KMS-11 (cell line): ENCODE results near the gene ASRGL1.

Experiments
- H2AFZ ChIP-seq: fragments of 200-600 bp; sonication (generic); 2 replicates; pipeline ENCODE4 v1.6.1; 2016; ENCODE audit warnings: antibody characterized with exemption, mixed run types, low read depth
- H3K27ac ChIP-seq: fragments of 200-600 bp; sonication (generic); 2 replicates; pipeline ENCODE4 v1.6.1; 2016; ENCODE audit warnings: mild to moderate bottlenecking, mixed run types
- H3K27me3 ChIP-seq: fragments of 200-600 bp; sonication (generic); 2 replicates; pipeline ENCODE4 v1.6.1; 2017; ENCODE audit warnings: mild to moderate bottlenecking, low read depth, mixed run types, moderate library complexity; ENCODE audit not compliant: insufficient read depth
- H3K36me3 ChIP-seq: fragments of 200-600 bp; sonication (generic); 2 replicates; pipeline ENCODE4 v1.6.1; 2017; ENCODE audit warnings: mild to moderate bottlenecking, mixed run types; ENCODE audit not compliant: insufficient read depth
- H3K4me1 ChIP-seq: fragments of 200-600 bp; sonication (generic); 2 replicates; pipeline ENCODE4 v1.6.1; 2016; ENCODE audit warnings: mild to moderate bottlenecking, low read depth, mixed run types; ENCODE audit not compliant: poor library complexity, severe bottlenecking
- H3K4me2 ChIP-seq: fragments of 200-600 bp; sonication (generic); 2 replicates; pipeline ENCODE4 v1.7.0; 2016; ENCODE audit warnings: mild to moderate bottlenecking, mixed run types
- H3K4me3 ChIP-seq: fragments of 200-600 bp; sonication (generic); IDR thresholded peaks from 2 replicates; pipeline ENCODE4 v1.6.1; 2017; ENCODE audit warnings: low read depth, low read length, mixed read lengths; ENCODE audit not compliant: insufficient read depth
- H3K79me2 ChIP-seq: fragments of 200-600 bp; sonication (generic); 2 replicates; pipeline ENCODE4 v1.6.1; 2016; ENCODE audit warnings: low read depth, mixed run types; ENCODE audit not compliant: insufficient read depth
- H3K9ac ChIP-seq: fragments of 200-600 bp; sonication (generic); 2 replicates; pipeline ENCODE4 v1.6.1; 2016; ENCODE audit warnings: mild to moderate bottlenecking, mixed run types
- H4K20me1 ChIP-seq: fragments of 200-600 bp; sonication (generic); 2 replicates; pipeline ENCODE4 v1.6.1; 2016; ENCODE audit warnings: mild to moderate bottlenecking, mixed run types; ENCODE audit not compliant: insufficient read depth
- TF ChIP-seq, protein P1 (sequence below): fragments of 200-600 bp; sonication (generic); conservative IDR thresholded peaks from 2 replicates; pipeline ENCODE4 v1.6.1; 2017; ENCODE audit warnings: low read depth, mild to moderate bottlenecking, antibody characterized with exemption, low read length, moderate library complexity, mixed read lengths

ASRGL1 gene

DNA sequence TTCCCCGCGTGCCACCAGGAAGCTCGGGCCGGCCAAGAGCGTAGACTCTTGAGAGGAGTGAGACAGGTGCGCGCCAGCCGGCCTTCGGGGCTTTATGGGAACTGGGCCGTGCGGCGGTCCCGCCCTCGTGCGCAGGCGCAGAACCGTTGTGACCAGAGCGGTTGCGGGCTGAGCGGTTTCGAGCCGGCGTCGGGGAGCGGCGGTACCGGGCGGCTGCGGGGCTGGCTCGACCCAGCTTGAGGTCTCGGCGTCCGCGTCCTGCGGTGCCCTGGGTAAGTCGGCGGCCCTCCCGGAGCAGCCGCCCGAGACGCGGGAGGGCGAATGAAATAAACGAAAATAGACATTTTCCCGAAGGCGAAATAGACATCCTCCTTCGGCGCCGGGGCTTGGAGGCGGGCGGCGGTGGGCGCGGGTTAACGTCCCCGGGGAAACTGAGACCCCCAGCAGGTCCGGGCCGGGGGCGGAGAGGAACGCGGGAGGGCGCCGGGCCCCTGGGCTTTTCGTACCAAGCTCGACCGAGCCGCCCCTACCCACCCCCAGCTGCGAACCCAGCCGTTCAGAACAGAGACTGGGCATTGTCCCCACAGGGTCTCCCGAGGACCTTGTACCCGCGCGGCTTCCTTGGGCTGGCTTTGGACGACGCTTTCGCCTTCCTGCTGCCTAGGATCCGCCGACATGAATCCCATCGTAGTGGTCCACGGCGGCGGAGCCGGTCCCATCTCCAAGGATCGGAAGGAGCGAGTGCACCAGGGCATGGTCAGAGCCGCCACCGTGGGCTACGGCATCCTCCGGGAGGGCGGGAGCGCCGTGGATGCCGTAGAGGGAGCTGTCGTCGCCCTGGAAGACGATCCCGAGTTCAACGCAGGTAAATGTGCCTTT, at the start of gene ASRGL1:
Gene ASRGL1, plus strand, starts transcription at position 146 of the 879 bp plus-strand sequence. Its CDS starts 530 bp downstream, at position 676.
- Histone ChIP-seq H3K27me3 (no peaks in the 10 kb centered on the region; the same call in 1 of the 2 replicates), H3K79me2 (no peaks in the 10 kb centered on the region), H3K36me3 (no peaks in the 10 kb centered on the region), H4K20me1 (no peaks in the 10 kb centered on the region), H3K9ac (peak within 1 kb of the TSS; percentile 45; the same call in 1 of the 2 replicates), H3K4me2 (peak within 1 kb of the TSS; percentile 64), H3K4me3 (no peak within 1 kb of the TSS), H2AFZ (peak within 1 kb of the TSS; percentile 95), H3K4me1 (peaks cover 13% of the 10 kb centered on the region), H3K27ac (no peak within 1 kb of the TSS)
- TF ChIP-seq, protein P1, sequence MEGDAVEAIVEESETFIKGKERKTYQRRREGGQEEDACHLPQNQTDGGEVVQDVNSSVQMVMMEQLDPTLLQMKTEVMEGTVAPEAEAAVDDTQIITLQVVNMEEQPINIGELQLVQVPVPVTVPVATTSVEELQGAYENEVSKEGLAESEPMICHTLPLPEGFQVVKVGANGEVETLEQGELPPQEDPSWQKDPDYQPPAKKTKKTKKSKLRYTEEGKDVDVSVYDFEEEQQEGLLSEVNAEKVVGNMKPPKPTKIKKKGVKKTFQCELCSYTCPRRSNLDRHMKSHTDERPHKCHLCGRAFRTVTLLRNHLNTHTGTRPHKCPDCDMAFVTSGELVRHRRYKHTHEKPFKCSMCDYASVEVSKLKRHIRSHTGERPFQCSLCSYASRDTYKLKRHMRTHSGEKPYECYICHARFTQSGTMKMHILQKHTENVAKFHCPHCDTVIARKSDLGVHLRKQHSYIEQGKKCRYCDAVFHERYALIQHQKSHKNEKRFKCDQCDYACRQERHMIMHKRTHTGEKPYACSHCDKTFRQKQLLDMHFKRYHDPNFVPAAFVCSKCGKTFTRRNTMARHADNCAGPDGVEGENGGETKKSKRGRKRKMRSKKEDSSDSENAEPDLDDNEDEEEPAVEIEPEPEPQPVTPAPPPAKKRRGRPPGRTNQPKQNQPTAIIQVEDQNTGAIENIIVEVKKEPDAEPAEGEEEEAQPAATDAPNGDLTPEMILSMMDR: no peak

DNA sequence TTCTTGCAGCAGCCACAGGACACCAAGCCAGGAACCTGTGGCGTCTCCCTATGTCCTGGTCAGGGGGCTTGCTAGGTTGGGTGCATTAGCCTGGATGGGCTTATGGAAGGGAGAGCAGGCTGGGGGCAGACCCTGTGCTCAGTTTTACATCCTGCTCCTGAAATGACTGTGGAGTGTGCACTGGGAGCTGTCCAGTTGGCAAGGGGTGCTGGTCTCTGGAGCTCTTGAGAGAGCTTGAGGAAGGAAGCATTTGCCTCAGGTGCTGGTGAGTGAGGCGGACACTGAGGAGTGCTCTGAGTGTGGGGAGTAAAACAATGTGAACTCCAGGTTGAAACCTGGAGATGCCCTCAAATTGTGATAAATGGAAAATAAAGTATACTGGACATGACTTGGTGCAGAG, 41.7 kb upstream of the ASRGL1 start:
- no peaks in the 10 kb centered on the region for H3K36me3 ChIP-seq
- TF ChIP-seq, protein P1: no peak
- H3K9ac ChIP-seq: no peak overlapping the region
- no peaks in the 10 kb centered on the region for H3K4me1 ChIP-seq
- no peak overlapping the region for H3K4me2 ChIP-seq
- no peaks in the 10 kb centered on the region for H3K27me3 ChIP-seq
- H3K4me3 ChIP-seq: no peak overlapping the region
- no peak overlapping the region for H2AFZ ChIP-seq
- H3K79me2 ChIP-seq: no peaks in the 10 kb centered on the region
- no peak overlapping the region for H3K27ac ChIP-seq
- H4K20me1 ChIP-seq: no peaks in the 10 kb centered on the region

DNA sequence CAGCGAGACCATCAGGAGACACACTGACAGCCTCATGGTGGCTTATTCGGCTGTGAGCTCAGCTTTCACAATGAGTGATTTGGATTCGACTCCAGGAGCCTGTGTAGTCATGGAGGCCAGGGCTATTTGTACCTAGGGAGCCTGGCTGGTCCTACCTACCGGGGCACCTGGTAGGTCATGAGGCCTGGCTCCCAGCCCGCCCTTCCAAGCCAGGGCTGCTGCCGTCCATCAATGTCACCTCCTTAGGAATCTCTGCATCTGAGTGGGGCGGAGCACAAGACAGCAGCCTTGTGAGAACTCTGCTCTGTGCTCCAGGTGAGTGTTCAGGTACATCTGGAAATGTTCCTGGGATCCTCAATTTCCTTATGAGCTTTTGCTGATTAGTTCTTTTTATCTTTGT, 38.3 kb upstream of the ASRGL1 start, which contains the start of gene SCGB1D4:
Gene SCGB1D4, minus strand, starts transcription at position 101 of the 400 bp plus-strand sequence. Its CDS starts 65 bp downstream, at position 36.
- H3K36me3 ChIP-seq: no peaks in the 10 kb centered on the region
- H3K27me3 ChIP-seq: no peaks in the 10 kb centered on the region
- no peaks in the 10 kb centered on the region for H3K79me2 ChIP-seq
- no peak within 1 kb of the TSS for H2AFZ ChIP-seq
- TF ChIP-seq, protein P1: no peak
- no peak within 1 kb of the TSS for H3K4me2 ChIP-seq
- H3K9ac ChIP-seq: no peak within 1 kb of the TSS
- no peaks in the 10 kb centered on the region for H4K20me1 ChIP-seq
- no peak within 1 kb of the TSS for H3K27ac ChIP-seq
- H3K4me3 ChIP-seq: no peak within 1 kb of the TSS
- no peaks in the 10 kb centered on the region for H3K4me1 ChIP-seq

DNA sequence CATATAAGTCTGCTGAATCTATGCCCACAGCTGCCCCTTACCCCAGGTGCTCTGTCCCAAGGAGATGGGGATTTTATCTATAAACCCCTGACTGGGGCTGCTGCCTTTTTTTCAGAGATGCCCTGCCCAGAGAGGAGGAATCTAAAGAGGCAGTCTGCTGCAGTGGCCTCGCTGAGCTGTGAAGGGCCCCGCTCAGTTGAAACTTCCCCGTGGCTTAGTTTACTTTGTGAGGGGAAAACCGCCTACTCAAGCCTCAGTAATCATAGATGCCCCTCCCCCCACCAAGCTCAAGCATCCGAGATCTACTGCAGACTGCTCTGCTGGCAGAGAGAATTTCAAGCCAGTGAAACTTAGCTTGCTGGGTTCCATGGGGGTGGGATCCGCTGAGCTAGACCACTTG, 31.0 kb upstream of the ASRGL1 start:
- Histone ChIP-seq H3K36me3 (no peaks in the 10 kb centered on the region), H2AFZ (no peak overlapping the region), H3K4me2 (no peak overlapping the region), H3K27ac (no peak overlapping the region), H3K27me3 (no peaks in the 10 kb centered on the region), H3K4me1 (no peaks in the 10 kb centered on the region), H3K79me2 (no peaks in the 10 kb centered on the region), H3K4me3 (no peak overlapping the region), H4K20me1 (no peaks in the 10 kb centered on the region), H3K9ac (no peak overlapping the region)
- TF ChIP-seq, protein P1: no peak
